Tibial nerve (tissue), 4 donors: ENCODE results near the gene LRRC75A. TPM values are rescaled to one million over a fixed set of nuclear protein-coding genes. Genes with fewer than 3 reads are reported as not detected.
"Not testable (repeated sequence)": the region's sequence is repeated elsewhere in the genome, so short reads cannot be mapped to it uniquely, and the experiment has no call there.

Experiments
- DNase-seq, 2 donors: peaks; one replicate each; pipeline ENCODE4 v3.0.0-alpha.2; 2019; ENCODE audit warnings: low spot score in 2 of 2
- H3K27ac ChIP-seq, 4 donors: fragments of 200-600 bp; sonication (generic) in 3 of 4; one replicate each; pipeline ENCODE4 v1.5.1; 2017 to 2019; ENCODE audit warnings: mild to moderate bottlenecking in 1 of 4
- H3K27me3 ChIP-seq, 2 donors: fragments of 200-600 bp; sonication (generic) in 1 of 2; one replicate each; pipeline versions ENCODE4 v1.5.1 to v1.6.0; 2017 to 2019
- H3K36me3 ChIP-seq, 3 donors: fragments of 200-600 bp; sonication (generic); one replicate each; pipeline ENCODE4 v1.5.1; 2018 to 2019
- H3K4me1 ChIP-seq, 4 donors: fragments of 200-600 bp; sonication (generic) in 3 of 4; one replicate each; pipeline ENCODE4 v1.5.1; 2017 to 2019
- H3K4me3 ChIP-seq, 4 donors: fragments of 200-600 bp; sonication (generic) in 3 of 4; one replicate each; pipeline ENCODE4 v1.5.1; 2017 to 2019; ENCODE audit warnings: mild to moderate bottlenecking in 1 of 4, moderate library complexity in 1 of 4
- H3K9me3 ChIP-seq, 4 donors: fragments of 200-600 bp; sonication (generic) in 3 of 4; one replicate each; pipeline ENCODE4 v1.5.1; 2017 to 2019
- EP300 ChIP-seq, 2 donors: sonication (generic); formaldehyde crosslinking; IDR thresholded peaks; one replicate each; pipeline ENCODE4 v1.6.1; 2017; ENCODE audit warnings: antibody characterized with exemption in 2 of 2, mild to moderate bottlenecking in 1 of 2
- POLR2A ChIP-seq, 2 donors: fragments of 450-650 bp; IDR thresholded peaks; one replicate each; pipeline ENCODE4 v1.6.1; 2017; ENCODE audit warnings: antibody characterized with exemption in 2 of 2, mild to moderate bottlenecking in 2 of 2, moderate library complexity in 2 of 2
- WGBS, 2 donors: methylation state at CpG; one replicate each; pipeline ENCODE4 v1.1.5; 2018; 5-methylcytosine and 5-hydroxymethylcytosine counted together
- total RNA-seq, 4 donors: library from RNA; depleted of rRNA; stranded (reverse); fragments of >200 nt; gene quantifications; one replicate each; pipeline ENCODE4 v1.1.0, GENCODE V29; 2016
- TF ChIP-seq, protein P1 (sequence below), 5 experiments: fragments of 200-600 bp in 3 of 5; fragments of 450-650 bp in 2 of 5; sonication (generic) in 3 of 5; IDR thresholded peaks; one replicate each; pipeline ENCODE4 v1.5.1; 2016 to 2019; ENCODE audit warnings: antibody characterized with exemption in 5 of 5, mild to moderate bottlenecking in 3 of 5, moderate library complexity in 2 of 5

Gene LRRC75A
- total RNA-seq, 4 donors from 2014 or later, result 2.9 to 10.3 (median 5.4) TPM

- DNase-seq, result no peak
- TF ChIP-seq, protein P1, sequence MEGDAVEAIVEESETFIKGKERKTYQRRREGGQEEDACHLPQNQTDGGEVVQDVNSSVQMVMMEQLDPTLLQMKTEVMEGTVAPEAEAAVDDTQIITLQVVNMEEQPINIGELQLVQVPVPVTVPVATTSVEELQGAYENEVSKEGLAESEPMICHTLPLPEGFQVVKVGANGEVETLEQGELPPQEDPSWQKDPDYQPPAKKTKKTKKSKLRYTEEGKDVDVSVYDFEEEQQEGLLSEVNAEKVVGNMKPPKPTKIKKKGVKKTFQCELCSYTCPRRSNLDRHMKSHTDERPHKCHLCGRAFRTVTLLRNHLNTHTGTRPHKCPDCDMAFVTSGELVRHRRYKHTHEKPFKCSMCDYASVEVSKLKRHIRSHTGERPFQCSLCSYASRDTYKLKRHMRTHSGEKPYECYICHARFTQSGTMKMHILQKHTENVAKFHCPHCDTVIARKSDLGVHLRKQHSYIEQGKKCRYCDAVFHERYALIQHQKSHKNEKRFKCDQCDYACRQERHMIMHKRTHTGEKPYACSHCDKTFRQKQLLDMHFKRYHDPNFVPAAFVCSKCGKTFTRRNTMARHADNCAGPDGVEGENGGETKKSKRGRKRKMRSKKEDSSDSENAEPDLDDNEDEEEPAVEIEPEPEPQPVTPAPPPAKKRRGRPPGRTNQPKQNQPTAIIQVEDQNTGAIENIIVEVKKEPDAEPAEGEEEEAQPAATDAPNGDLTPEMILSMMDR (IDR thresholded peaks at IDR 0.05), result no peak
- TF ChIP-seq EP300 (IDR thresholded peaks at IDR 0.05) (no peak), POLR2A (IDR thresholded peaks at IDR 0.05) (no peak)
- no peak overlapping the region for H3K27ac ChIP-seq
- H3K36me3 ChIP-seq, result peaks cover 0 to 57% (median 0%) of the 10 kb centered on the region in 3 donors
- no peaks in the 10 kb centered on the region for H3K27me3 ChIP-seq
- H3K9me3 ChIP-seq, result no peaks in the 10 kb centered on the region
- WGBS, 2 donors, result 79 to 81% methylated on average over 5 of the region's 5 CpGs
- H3K4me1 ChIP-seq, result peaks cover 0 to 42% (median 11%) of the 10 kb centered on the region in 4 donors
- H3K4me3 ChIP-seq, result no peak overlapping the region
These were observed 32.0 kb downstream of the LRRC75A start for GRCh38 chr17:16459855-16460550.

- WGBS, 2 donors, result 77 to 81% methylated on average over 11 of the region's 11 CpGs
- no peak overlapping the region for H3K4me3 ChIP-seq
- DNase-seq, result no peak
- H3K36me3 ChIP-seq, result peaks cover 0 to 61% (median 0%) of the 10 kb centered on the region in 3 donors
- H3K4me1 ChIP-seq, result peaks cover 0 to 35% (median 5%) of the 10 kb centered on the region in 4 donors
- no peaks in the 10 kb centered on the region for H3K27me3 ChIP-seq
- no peak overlapping the region for H3K27ac ChIP-seq
- no peaks in the 10 kb centered on the region for H3K9me3 ChIP-seq
- TF ChIP-seq, protein P1 (IDR thresholded peaks at IDR 0.05), result no peak
- TF ChIP-seq EP300 (IDR thresholded peaks at IDR 0.05) (no peak), POLR2A (IDR thresholded peaks at IDR 0.05) (no peak)
These were observed 32.7 kb downstream of the LRRC75A start for GRCh38 chr17:16459271-16459670.

GRCh38 chr17:16456742-16457316 lies 35.2 kb downstream of the LRRC75A start:
- DNase-seq, result no peak
- H3K4me3 ChIP-seq, result no peak overlapping the region
- TF ChIP-seq POLR2A (IDR thresholded peaks at IDR 0.05) (no peak), EP300 (IDR thresholded peaks at IDR 0.05) (no peak)
- TF ChIP-seq, protein P1 (IDR thresholded peaks at IDR 0.05), result no peak
- peaks cover 0 to 51% (median 0%) of the 10 kb centered on the region in 3 donors for H3K36me3 ChIP-seq
- H3K4me1 ChIP-seq, result peaks cover 0 to 19% (median 0%) of the 10 kb centered on the region in 4 donors
- H3K27ac ChIP-seq, result no peak overlapping the region
- no peaks in the 10 kb centered on the region for H3K9me3 ChIP-seq
- 80 to 86% methylated on average over 7 to 9 of the region's 9 CpGs for WGBS, 2 donors
- H3K27me3 ChIP-seq, result no peaks in the 10 kb centered on the region

DNA sequence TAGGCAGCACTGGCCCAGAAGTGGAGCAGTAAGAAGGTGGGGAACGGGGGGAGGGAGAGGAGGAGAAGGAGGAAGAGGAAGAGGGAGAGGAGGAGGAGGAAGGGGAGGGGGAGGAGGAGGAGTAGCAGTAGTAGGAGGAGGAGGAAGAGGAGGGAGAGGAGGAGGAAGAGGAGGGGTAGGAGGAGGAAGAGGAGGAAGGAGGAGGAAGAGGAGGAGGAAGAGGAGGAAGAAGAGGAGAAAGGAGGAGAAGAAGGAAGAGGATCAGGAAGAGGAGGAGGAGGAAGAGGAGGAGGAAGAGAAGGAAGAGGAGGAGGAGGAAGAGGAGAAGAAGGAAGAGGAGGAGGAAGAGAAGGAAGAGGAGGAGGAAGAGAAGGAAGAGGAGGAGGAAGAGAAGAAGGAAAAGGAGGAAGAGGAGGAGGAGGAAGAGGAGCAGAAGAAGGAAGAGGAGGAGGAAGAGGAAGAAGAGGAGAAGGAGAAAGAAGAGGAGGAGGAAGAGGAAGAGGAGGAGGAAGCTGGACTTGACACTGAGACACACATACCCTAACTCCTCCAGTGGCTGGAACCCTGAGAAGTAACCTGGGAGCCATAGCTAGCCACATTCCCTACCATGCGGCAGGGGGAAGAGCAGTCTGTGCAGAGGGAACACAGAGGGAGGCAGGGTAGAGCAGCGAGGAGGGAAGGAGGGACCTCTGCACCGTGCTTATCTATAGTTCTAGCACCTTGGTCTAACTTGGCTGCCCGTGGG lies 35.8 kb downstream of the LRRC75A start:
- Histone ChIP-seq H3K36me3 (peaks cover 0 to 50% (median 0%) of the 10 kb centered on the region in 3 donors), H3K27ac (no peak overlapping the region), H3K9me3 (no peaks in the 10 kb centered on the region), H3K27me3 (no peaks in the 10 kb centered on the region), H3K4me3 (no peak overlapping the region), H3K4me1 (peaks cover 0 to 19% (median 0%) of the 10 kb centered on the region in 4 donors)
- 73 to 82% methylated on average over 5 of the region's 5 CpGs for WGBS, 2 donors
- no peak for TF ChIP-seq EP300 (IDR thresholded peaks at IDR 0.05)
- TF ChIP-seq, protein P1 (IDR thresholded peaks at IDR 0.05), result no peak
- TF ChIP-seq POLR2A (IDR thresholded peaks at IDR 0.05), result no peak
- DNase-seq, result no peak

DNA sequence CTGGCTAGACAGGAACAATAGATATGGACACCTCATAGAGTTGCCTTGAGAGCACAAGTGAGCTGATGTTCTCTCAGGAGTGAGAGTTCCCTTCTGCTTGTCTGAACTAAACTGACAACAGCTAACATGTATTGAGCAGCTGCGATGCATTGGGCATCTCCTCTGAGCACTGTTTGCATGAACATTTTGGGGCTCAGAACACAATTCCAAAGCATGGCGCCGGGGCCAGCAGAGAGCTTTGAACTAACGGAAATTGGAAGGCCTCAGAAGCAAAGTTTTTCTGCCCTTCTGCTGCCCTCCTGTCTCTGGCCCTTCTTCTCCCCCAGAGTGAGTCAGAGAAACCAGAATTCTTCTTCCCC lies 38.5 kb downstream of the LRRC75A start:
- WGBS, 2 donors, result 67 to 84% methylated on average over 4 of the region's 4 CpGs
- peaks cover 0 to 51% (median 0%) of the 10 kb centered on the region in 3 donors for H3K36me3 ChIP-seq
- H3K4me1 ChIP-seq, result peaks cover 0 to 7% (median 0%) of the 10 kb centered on the region in 4 donors
- no peaks in the 10 kb centered on the region for H3K27me3 ChIP-seq
- no peak for DNase-seq
- H3K9me3 ChIP-seq, result no peaks in the 10 kb centered on the region
- H3K4me3 ChIP-seq, result no peak overlapping the region
- TF ChIP-seq EP300 (IDR thresholded peaks at IDR 0.05) (no peak), POLR2A (IDR thresholded peaks at IDR 0.05) (no peak)
- TF ChIP-seq, protein P1 (IDR thresholded peaks at IDR 0.05), result no peak
- H3K27ac ChIP-seq, result no peak overlapping the region

DNA sequence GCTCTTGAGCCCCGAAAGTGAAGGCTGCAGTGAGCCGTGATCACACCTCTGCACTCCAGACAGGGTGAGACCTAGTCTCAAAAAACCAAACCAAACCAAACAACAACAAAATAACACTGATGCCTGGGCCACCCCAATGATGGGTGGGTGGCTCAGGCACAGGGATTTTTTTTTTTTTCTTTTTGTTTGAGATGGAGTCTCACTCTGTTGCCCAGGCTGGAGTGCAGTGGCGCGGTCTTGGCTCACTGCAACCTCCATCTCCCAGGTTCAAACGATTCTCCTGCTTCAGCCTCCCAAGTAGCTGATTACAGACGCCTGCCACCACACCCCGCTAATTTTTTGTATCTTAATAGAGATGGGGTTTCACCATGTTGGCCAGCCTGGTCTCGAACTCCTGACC lies 39.7 kb downstream of the LRRC75A start:
- not testable (repeated sequence) for H3K9me3 ChIP-seq, H3K27ac ChIP-seq, H3K27me3 ChIP-seq, H3K4me3 ChIP-seq, DNase-seq
- WGBS, 2 donors, result 88 to 94% methylated on average over 8 of the region's 8 CpGs
- Histone ChIP-seq H3K36me3 (peaks cover 0 to 51% (median 0%) of the 10 kb centered on the region in 3 donors), H3K4me1 (peaks cover 0 to 12% (median 0%) of the 10 kb centered on the region in 4 donors)
